C4-2B (cell line): ENCODE results near the gene RASAL1.

Source experiments
- ZFX ChIP-seq: fragments of 450-650 bp; IDR thresholded peaks from 2 replicates; pipeline ENCODE4 v1.6.1; 2017
- TF ChIP-seq, protein P1 (sequence below): fragments of 450-650 bp; conservative IDR thresholded peaks from 2 replicates; pipeline ENCODE4 v1.5.1; 2017; ENCODE audit warnings: mild to moderate bottlenecking

DNA sequence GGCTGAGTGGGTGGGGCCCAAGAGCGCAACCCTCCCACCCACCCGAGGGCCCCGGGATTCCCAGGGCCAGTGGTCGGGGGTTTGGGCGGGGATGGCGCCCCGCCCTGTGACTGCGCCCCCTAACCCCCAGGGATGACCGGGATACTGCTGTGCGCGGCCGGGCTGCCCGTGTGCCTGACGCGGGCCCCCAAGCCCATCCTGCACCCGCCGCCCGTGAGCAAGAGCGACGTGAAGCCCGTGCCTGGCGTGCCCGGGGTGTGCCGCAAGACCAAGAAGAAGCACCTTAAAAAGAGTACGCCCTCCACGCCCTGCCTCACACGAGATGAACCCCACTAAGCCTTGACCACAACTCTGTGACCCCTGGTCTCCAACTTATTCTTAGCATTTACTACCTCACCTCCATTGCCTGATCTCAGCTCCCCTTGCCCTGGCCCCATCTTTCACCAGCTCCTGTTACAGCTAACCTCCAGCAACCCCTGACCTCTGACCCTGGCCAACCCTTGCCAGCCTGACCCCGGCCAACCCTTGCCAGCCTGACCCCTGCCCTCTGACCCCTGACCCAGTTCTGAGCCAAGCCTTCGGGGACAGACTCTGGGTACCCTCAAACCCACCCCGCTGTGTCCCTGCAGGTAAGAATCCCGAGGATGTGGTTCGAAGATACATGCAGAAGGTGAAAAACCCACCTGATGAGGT is 42.0 kb downstream of the RASAL1 start:
- TF ChIP-seq, protein P1, sequence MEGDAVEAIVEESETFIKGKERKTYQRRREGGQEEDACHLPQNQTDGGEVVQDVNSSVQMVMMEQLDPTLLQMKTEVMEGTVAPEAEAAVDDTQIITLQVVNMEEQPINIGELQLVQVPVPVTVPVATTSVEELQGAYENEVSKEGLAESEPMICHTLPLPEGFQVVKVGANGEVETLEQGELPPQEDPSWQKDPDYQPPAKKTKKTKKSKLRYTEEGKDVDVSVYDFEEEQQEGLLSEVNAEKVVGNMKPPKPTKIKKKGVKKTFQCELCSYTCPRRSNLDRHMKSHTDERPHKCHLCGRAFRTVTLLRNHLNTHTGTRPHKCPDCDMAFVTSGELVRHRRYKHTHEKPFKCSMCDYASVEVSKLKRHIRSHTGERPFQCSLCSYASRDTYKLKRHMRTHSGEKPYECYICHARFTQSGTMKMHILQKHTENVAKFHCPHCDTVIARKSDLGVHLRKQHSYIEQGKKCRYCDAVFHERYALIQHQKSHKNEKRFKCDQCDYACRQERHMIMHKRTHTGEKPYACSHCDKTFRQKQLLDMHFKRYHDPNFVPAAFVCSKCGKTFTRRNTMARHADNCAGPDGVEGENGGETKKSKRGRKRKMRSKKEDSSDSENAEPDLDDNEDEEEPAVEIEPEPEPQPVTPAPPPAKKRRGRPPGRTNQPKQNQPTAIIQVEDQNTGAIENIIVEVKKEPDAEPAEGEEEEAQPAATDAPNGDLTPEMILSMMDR = no peak
- TF ChIP-seq ZFX = no peak
